ENCODE results near the gene ACP1.
"Not testable (repeated sequence)": the region's sequence is repeated elsewhere in the genome, so short reads cannot be mapped to it uniquely, and the experiment has no call there.

The ACP1 gene

DNA sequence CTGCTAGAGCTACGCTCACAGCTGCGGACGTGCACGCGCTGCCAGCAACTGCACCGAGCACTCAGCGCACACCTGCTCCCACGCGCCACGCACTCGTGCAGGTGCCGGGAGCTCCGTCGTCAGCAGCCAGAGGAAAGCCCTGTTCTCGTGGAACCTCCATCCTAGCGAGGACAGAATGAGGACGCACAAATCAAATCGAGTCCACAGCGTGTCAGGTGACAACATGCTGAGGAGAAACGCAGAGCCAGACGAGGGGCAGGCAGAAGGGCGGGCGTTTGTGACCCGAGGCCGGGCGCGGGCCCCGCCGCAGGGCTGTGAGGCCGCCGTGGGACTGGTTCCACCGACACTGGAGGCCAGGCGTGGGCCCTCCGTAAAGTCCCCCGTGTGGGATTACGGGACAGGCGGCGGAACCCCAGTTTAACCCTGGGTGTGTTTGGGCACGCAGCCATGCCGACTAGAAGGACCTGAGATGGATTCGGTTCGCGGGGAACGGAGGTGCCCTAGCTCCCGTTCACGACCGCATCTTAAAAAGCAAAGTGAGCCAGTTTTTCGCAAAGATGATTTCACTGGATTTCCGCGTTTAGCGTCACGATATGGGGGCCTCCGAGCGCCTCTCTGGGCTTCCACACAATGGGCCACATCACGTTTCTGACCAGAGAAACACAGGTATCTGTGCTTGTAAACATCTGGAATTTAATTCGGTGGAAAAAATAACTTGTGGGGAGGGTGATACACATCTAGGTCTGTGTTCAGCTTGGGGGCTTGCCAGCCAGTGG lies 50.0 kb downstream of the ACP1 start:
- DNase-seq: no peak

DNA sequence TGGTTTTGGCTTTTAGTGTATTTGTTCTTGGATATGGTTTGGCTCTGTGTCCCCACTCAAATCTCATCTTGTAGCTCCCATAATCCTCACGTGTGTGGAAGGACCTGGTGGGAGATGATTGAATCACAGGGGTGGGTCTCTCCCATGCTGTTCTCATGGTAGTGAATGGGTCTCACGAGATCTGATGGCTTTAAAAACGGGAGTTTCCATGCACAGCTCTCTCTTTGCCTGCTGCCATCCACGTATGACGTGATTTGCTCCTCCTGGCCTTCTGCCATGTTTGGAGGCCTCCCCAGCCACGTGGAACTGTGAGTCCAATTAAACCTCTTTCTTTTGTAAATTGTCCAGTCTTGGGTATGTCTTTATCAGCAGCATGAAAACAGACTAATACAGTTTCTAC lies 51.2 kb downstream of the ACP1 start:
- DNase-seq: not testable (repeated sequence)

DNA sequence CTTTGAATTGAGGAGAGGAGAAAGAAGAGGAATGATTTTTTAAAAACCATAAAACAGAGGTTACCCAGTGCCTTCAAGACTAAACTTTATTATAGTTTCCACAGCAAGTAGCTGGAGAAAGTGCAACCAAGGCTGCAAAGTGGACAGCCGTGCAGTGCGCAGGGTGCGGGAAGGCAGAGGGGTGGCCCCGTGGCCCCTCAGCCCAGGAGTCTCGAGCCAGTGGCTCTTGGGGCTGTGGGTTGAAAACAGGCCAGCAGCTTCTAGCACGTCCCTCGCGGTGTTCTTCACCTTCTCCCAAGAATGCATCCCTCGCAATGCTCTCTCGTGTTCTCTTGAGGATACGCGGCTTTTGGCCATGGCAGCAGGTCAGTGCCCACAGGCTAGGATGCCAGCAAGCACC lies 51.6 kb downstream of the ACP1 start:
- no peak for DNase-seq

DNA sequence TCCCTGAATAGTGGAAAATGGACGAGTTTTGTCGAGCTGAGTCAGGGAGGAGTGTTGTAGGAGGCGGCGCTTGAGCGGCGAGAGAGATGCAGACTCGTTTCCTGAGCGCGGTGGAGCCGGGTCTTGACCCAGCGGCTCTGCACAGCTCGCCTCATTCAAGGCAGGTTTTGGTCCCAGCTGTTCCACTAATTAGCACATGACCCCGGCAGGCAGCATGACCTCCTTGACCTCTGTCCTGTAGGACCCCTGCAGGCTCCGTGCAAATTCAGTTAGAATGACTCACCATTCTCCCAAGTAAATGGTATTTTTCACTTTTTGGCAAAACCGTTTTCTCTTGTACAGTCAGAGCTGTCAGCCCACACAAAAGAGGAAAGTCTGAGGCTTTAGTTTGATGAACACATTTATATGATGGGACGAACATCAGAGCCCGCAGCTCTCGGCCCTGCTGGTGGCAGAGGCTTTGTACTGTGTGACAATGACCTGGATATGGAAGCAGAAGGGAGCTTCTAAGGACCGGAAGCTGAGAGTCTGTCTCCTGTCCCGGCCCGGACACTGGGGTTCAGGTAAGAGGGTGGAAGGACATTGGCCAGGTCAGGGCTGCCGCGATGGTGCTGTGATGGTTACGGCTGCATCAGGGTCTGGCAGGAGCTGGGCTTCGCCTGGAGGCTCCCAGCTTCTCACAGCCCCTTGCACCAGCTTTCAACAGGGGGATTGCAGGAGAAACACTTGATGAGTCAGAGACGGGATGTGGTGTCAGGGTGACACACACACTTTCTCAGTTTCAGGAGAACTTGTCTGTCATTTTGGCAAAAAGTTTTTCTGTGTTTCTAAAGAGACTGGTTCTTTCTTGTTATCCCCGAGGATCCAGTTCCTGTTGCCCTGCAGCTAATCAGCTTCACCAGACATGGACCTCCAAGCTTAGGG lies 53.0 kb downstream of the ACP1 start:
- DNase-seq: no peak

DNA sequence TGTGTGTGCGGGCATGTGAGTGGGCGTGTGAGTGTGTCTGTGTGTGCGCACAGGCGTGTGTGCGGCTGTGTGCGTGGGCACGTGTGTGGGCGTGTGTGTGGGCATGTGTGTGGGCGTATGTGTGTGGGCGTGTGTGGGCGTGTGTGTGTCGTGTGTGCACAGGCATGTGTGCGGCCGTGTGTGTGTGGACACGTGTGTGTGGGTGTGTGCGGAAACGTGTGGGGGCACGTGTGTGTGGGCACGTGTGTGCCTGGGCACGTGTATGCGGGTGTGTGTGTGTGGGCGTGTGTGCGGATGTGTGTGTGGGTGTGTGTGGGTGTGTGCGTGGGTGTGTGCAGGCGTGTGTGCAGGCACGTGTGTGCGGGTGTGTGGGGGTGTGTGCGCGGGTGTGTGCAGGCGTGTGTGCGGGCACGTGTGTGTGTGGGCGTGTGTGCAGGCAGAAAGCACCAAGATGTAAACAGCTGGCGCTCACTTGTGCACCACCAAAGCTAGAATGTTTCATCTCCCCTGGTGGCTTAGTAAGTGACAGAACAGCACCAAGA lies 54.4 kb downstream of the ACP1 start:
- no peak for DNase-seq

DNA sequence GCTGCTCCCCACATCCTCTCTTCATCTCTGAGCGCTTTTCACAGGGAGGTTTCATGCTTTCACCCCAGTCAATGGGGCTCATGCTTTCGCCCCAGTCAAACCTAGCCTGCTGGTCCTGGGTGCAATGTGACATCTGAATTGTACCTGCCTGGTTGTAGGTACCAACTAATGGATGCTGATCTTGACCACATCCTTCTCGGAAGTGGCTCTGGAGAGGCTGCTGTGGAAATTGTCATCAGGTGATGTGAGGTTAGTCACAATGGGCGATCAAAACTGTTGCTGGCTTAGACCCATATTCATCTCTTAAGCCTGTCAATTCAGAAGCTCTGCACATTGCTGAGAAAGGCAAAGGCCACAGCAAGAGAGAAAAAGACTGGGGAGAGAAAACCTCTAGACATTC lies 55.8 kb downstream of the ACP1 start:
- DNase-seq: no peak

DNA sequence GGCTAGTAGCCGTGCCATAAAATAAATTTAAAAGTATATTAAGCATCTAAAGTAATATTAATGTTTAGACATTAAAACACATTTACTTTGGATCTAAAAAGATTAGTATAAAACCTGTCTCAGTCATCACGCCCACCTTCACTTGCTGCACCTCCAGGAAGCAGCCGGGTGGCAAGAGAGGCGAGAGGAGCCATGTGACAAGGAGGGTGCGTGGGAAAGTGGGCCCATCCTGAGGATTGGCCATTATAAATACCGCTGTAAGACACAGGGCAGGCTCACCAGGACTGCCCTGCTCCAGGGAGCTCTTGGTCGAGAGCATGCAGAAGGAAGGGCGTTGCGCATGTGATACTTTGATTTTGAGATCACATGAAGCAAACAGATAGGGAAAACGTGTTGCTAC lies 57.6 kb downstream of the ACP1 start:
- no peak for DNase-seq

DNA sequence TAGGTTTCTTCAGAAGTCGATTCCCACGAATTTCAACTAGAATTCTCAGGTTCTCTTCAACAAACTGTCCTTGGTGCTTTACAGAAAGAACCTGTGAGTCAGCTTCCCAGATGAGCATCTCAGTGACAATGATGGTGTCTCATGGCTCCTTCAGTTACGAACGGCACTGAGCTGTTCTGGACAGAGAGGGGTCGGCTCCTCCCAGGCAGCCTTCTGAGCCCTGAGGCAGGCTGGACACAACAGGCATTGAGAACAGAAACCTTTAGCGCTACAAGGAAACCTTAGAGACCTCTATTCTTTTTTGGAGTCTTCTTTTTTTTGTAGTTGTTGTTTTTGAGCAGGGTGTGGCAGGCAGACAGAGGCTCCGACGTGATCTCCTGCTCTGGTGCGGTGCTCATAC lies 58.3 kb downstream of the ACP1 start:
- no peak for DNase-seq

Measured in C1 segment of cervical spinal cord (tissue), 14 donors.